GM18505 (cell line): ENCODE results near the gene FZR1.
"Not testable (repeated sequence)": the region's sequence is repeated elsewhere in the genome, so short reads cannot be mapped to it uniquely, and the experiment has no call there.

ENCODE experiments used
- ATAC-seq: cut with Tn5 transposase; IDR thresholded peaks from one replicate; pipeline ENCODE4 v1.9.1; 2021; ENCODE audit not compliant: unreplicated experiment
- POLR2A ChIP-seq: IDR thresholded peaks from 4 replicates; pipeline ENCODE4 v1.6.1; 2011; ENCODE audit warnings: borderline replicate concordance; ENCODE audit not compliant: insufficient read depth, insufficient read length; ENCODE audit errors: extremely low read depth

FZR1 gene

DNA sequence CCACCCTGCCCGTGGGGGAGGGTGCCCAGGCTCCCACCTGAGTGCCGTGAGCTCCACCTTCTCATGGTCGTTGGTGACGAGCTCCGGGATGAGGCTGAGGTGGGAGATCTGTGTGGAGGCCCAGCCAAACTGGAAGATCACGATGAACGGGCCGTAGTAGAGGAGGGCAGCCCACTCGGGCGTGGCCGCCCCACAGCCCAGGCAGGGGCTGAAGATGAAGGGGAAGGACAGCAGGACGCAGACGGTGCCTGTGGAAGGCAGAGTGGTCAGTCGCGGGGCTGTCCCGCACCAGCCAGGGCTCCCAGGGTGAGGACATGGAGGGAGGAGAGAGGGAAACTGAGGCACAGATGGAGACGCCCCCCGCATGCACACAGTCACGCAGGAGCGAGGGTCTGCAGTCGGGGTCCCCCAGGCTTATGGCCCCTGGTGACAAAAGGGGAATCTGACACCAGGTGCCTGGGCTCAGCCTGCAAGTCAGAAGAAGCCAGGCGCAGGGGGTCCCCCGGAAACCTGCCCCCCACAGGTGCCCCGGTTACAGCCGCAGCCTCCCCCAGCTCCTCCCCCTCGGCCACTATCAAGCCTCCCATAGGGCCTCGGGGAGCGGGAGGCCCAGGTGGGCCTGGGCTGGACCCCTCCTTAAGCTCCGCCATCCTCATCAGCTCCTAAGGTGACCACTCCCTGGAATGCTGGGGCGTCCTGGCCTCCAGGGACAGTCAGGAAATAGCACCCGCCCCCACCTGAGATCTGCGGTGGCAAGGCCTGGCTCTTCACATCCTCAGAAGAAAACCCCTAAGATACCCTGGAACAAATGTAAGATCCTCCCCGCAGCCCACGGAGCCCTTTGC lies 45.1 kb downstream of the FZR1 start:
- TF ChIP-seq POLR2A: no peak
- ATAC-seq: no peak

DNA sequence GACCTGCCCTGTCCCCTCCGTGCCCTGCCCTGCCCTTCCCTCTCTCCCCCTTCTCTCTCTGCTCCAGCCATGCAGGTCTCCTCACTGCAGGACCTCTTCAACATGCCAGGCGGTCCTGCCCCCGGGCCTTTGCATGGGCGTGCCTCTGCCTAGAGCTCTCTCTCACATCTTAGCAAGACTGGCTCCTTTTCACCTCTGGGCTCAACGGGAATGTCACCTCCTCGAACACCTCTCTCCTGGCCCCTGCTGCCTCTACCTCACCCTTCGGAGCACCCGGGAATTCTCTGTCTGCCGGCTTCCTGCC lies 45.6 kb downstream of the FZR1 start:
- ATAC-seq: no peak
- TF ChIP-seq POLR2A: no peak

DNA sequence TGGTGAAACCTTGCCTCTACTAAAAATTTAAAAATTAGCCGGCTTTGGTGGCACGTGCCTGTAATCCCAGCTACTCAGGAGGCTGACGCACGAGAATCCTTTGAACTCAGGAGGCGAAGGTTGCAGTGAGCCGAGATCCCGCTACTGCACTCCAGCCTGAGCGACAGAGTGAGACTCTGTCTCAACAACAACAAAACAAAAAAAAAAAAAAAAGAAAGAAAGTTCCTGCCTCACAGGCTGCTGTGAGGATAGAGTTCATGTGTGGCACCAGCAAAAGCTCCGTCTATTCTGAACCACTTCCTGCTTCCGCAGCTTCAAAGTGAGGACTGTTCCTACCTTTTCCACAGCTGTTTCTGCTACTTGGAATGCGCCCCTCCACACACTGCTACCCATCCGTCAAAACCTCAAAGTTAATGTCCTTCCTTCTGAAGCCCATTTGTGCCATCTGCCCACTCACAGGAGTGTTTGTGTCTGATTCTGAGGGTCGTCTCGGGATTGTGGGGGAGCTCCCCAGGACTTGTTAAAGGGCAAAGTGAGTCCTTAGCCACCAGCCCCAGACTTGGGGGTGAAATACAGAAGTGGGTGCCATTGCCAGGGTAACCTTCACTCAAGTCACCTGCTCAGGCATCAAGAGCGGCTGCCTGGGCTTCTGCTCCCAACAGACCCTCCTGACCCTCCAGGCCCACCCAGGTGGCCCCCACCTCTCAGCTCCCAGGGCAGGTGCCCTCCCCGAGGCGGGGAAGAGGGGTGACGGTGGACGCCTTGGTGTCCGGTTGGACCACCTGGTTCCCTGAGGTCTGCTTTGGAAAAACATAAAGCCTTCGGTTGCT lies 48.4 kb downstream of the FZR1 start:
- no peak for ATAC-seq
- TF ChIP-seq POLR2A: no peak

DNA sequence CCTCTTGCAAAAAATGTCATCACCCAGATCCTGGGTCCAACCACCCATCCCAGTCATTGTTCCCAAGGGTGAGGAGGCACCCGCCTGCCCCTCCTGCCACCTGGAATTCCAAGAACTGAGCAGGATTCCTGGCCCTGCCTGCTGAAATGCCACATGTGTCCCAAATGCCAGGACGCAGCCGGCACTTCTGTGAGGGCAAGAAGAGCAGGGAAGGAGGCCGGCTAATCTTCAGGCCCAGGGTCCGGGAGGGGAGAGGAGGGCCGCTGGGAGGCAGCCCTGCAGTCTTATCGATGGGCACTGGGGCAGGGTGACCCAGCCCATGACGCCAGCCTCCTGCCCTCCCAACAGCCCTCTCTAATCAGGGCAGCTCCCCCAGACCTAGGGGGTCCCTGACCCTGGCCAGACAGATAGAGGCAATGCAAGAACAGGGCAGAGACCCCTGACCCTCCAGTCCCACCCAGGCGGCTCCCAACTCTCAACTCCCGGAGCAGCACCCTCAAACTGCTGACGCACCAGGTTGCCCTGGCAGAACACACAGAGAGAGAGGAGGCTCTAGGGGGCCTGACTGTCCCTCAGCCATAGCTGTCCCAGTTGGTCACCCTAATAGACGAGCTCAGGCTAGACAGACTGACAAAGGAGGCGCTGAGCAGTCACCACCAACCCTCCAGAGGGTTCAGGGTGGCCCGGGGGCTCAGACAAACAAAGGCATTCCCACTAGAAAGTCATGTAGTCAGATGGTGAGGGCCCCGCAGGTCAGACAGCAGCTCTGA lies 49.7 kb downstream of the FZR1 start:
- no peak for TF ChIP-seq POLR2A
- ATAC-seq: no peak

DNA sequence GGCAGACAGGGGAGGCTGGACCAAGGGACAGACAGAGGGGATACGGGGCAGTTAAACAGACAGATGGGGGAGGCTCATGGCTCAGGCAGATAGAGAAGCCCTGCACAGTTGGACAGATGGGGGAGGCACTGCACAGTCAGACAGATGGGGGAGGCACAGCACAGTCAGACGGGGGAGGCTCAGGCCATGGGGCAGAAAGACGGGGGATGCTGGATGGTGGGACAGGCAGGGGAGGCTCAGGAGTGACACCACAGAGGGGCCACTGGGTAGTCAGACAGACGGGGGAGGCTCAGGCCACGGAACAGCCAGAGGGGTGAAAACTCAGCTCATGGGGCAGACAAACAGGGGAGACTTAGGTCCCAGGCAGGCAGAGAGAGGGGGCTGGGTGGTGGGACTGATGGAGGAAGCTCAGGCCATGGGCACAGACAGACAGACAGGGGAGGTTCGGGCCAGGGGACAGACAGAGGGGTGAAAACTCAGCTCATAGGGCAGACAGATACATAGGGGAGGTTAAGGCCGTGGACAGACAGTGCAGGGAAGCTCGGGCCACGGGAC lies 50.4 kb downstream of the FZR1 start:
- no peak for TF ChIP-seq POLR2A
- ATAC-seq: no peak

DNA sequence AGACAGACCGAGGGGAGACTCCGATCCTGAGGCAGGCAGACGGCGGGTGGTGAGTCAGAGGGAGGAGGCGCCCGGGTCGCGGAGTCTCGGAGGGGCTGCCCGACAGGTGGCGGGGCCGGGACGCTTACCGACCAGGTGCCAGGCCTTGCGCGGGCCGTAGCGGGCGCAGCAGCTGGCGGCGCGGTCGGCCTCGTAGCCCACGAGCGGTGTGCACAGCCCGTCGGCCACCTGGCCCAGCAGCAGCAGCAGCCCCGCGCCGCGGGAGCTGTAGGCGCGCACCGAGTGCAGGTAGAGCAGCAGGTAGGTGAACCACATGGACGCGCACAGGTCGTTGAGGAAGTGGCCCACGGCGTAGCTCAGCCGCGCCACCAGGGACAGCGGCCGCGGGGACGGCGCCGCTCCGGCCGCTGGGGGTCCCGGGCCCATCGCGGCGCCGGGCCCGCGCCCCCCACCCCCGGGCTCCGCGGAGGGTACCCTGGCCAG lies 50.9 kb downstream of the FZR1 start:
- no peak for TF ChIP-seq POLR2A
- ATAC-seq: peak; percentile 31

DNA sequence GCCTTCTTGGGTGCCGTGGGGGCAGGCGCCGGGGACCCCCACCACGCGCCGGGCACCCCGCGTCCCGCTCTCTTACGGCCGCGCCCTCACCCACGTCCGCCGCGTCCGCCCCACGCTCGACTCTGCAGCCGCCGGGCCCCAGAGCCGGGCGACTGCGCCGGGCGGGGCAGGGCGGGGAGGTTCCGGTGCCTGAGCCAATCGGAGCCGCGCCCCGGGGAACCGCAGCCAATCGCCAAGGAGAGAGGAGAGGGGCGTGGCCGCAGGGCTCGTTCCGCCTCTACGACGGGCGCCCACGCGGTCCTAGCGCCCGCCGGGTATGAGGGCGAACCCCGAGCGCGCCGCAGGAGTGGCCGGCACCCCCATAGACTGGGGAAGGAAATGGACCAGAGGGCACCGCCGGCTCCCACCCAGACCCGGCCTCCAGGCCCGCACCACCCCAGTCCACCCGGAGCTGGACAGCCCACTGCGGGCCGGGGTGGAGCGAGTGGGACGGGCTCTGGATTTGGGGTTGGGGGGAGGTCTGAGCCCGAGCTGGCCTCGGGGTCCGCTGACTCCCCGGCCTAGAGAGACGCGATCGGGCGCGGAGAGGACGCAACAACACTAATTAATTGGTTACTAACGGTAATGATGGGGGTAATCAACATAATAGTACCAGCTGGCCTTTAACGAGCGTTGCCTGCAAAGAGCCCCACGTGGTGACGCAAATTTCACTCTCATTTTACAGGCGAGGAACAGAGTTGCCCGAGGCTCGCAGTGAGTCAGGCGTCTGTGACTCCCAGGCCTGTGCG lies 51.5 kb downstream of the FZR1 start, which contains the start of gene MFSD12:
TSS of gene MFSD12 (minus strand) at position 126 of the 788 bp plus-strand sequence. CDS start 183 bp downstream, outside the sequence.
- peak; percentile 80 for TF ChIP-seq POLR2A
- peak; percentile 68 for ATAC-seq

DNA sequence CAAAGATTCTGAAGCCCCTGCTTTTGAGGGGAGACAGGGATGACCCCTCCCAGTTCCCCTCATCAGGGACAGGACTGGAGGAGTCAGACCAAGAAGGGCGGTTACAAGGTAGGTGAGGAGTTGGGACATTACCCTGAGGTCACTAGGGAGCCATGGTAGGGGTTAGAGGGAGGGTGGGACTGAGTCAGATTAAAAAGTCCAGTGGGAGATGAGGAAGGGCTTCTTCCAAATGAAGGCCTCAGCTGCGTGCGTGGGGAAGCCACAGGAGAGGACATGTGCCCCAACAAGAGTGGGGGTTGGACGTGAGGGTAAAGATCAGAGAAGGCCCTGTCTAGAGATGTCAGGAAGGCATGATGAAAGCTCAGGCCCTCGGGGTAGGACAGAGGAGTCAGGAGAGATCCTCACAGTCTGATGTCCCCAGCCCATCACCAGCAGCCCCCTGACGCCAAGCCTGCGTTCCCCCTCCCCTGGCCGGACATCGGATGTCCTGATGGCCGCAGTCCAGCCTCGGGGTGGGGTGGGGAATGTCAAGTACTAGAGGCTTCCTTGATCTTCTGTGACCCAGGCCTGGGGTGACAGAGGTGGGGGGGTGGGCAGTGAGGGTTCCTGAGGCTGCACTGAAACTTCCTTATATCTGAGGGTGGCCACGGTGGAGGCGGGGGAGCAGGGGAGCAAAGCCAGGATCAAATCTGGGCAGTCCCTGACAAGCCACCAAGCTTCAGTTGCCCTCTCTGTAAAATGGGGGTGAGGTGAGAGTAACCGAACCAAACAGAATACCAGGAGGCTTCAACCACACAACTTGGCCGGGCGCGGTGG lies 57.8 kb downstream of the FZR1 start:
- ATAC-seq: no peak

DNA sequence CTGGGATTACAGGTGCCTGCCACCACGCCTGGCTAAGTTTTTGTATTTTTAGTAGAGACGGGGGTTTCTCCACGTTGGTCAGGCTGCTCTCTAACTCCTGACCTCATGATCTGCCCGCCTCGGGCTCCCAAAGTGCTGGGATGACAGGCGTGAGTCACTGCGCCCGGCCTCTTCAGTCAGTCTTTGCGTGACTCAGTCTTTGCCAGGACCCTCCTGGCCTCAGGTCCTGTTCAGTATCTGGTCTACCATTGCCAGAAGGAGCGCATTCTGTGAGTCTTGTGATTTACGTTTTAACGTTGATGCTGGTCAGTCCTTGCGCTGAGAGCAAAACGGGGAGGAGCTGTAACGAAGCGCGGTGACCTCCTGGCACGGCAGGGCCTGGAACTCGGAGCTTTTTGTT lies 59.0 kb downstream of the FZR1 start:
- no peak for TF ChIP-seq POLR2A
- no peak for ATAC-seq

More for the DNA sequence above, 57.8 kb downstream of the FZR1 start:
- no peak for TF ChIP-seq POLR2A

DNA sequence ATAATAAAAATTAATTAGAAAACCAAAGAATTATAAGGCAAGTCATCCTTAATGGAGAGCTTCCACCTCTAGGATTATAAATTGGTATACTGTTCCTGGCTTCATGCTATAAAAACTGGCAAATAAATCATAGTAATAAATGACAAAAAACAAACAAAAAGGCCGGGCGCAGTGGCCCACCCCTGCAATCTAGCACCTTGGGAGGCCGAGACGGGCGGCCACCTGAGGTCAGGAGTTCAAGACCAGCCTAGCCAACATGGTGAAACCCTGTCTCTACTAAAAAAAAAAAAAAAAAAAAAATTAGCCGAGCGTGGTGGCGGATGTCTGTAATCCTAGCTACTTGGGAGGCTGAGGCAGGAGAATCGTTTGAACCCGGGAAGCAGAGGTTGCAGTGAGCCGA lies 63.9 kb downstream of the FZR1 start:
- ATAC-seq: not testable (repeated sequence)

DNA sequence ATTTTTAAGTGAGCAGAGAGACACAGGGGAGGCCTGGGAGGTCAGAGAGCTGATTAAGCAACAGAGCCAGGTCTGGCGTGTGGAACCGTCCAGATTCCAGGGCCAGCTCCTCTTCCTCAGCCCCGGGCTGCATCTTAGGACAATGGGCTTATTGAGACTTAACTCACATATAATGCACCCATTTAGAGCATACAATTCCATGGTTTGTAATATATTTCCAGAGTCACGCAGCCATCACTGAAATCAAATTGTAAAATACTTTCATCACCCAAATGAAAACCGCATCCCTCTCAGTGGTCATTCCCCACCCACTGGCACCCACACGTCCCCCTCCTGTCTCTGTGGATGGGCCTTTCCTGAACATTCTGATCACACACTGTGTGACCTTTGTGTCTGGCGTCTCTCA lies 64.5 kb downstream of the FZR1 start:
- no peak for TF ChIP-seq POLR2A
- ATAC-seq: no peak
